Hepatocyte (in vitro differentiated cells): ENCODE measurements around the gene SOX13. TPM values are rescaled to one million over a fixed set of nuclear protein-coding genes. Genes with fewer than 3 reads are reported as not detected.
A peak's percentile ranks its signal among the peaks of the same experiment; 100 is the strongest.

Experiments used
- DNase-seq: peaks from one replicate; pipeline ENCODE4 v3.0.0-alpha.2; 2016; ENCODE audit warnings: low spot score
- H2AFZ ChIP-seq: fragments of 200-600 bp; sonication (generic); 2 replicates; pipeline ENCODE4 v1.6.0; 2016; ENCODE audit warnings: antibody characterized with exemption, mild to moderate bottlenecking
- H3K27ac ChIP-seq: fragments of 200-600 bp; sonication (generic); 2 replicates; pipeline ENCODE4 v1.5.1; 2016; ENCODE audit warnings: mild to moderate bottlenecking
- H3K27me3 ChIP-seq: fragments of 200-600 bp; sonication (generic); 2 replicates; pipeline ENCODE4 v1.6.1; 2016
- H3K36me3 ChIP-seq: fragments of 200-600 bp; sonication (generic); replicated peaks from 2 replicates; pipeline ENCODE4 v1.5.1; 2016; ENCODE audit warnings: low read depth; ENCODE audit not compliant: insufficient read depth
- H3K4me1 ChIP-seq: fragments of 200-600 bp; sonication (generic); 2 replicates; pipeline ENCODE4 v1.5.1; 2016; ENCODE audit warnings: mild to moderate bottlenecking, moderate library complexity; ENCODE audit not compliant: insufficient read depth
- H3K4me2 ChIP-seq: fragments of 200-600 bp; sonication (generic); 2 replicates; pipeline ENCODE4 v1.6.0; 2016
- H3K4me3 ChIP-seq: fragments of 200-600 bp; sonication (generic); 2 replicates; pipeline ENCODE4 v1.5.1; 2016; ENCODE audit warnings: mild to moderate bottlenecking
- H3K79me2 ChIP-seq: fragments of 200-600 bp; sonication (generic); 2 replicates; pipeline ENCODE4 v1.6.0; 2017; ENCODE audit warnings: mild to moderate bottlenecking
- H3K9me2 ChIP-seq: fragments of 200-600 bp; sonication (generic); replicated peaks from 2 replicates; pipeline ENCODE4 v1.6.0; 2017; ENCODE audit warnings: mild to moderate bottlenecking; ENCODE audit not compliant: insufficient read depth
- H3K9me3 ChIP-seq: fragments of 200-600 bp; sonication (generic); 2 replicates; pipeline ENCODE4 v1.5.1; 2016; ENCODE audit warnings: low read depth, mild to moderate bottlenecking
- H4K20me1 ChIP-seq: fragments of 200-600 bp; sonication (generic); 2 replicates; pipeline ENCODE4 v1.6.0; 2016; ENCODE audit warnings: mild to moderate bottlenecking; ENCODE audit not compliant: insufficient read depth, poor library complexity, severe bottlenecking
- CTCF ChIP-seq: fragments of 200-600 bp; sonication (generic); IDR thresholded peaks from 2 replicates; pipeline ENCODE4 v1.5.1; 2016; ENCODE audit warnings: antibody characterized with exemption, mild to moderate bottlenecking; ENCODE audit not compliant: poor library complexity
- EZH2 ChIP-seq: fragments of 200-600 bp; sonication (generic); IDR thresholded peaks from 2 replicates; pipeline ENCODE4 v1.6.1; 2016; ENCODE audit warnings: antibody characterized with exemption, mild to moderate bottlenecking, borderline replicate concordance
- EZH2phosphoT487 ChIP-seq: fragments of 200-600 bp; sonication (generic); IDR thresholded peaks from one replicate; pipeline ENCODE4 v1.6.1; 2018; ENCODE audit warnings: antibody characterized with exemption, mild to moderate bottlenecking, low read depth, moderate library complexity; ENCODE audit not compliant: unreplicated experiment, severe bottlenecking
- WGBS: methylation state at CpG from one replicate; pipeline ENCODE4 v1.1.6; 2016; ENCODE audit warnings: low lambda C conversion rate; ENCODE audit errors: missing lambda C conversion rate; 5-methylcytosine and 5-hydroxymethylcytosine counted together
- polyA plus RNA-seq: library from polyadenylated mRNA; unstranded; fragments of >200 nt; fragmentation: Nextera tagmentation; extraction: Ambion mirVana; gene quantifications from 2 replicates; pipeline ENCODE4 v1.2.1, GENCODE V29; 2016
- total RNA-seq: library from RNA; depleted of rRNA; stranded (reverse); fragments of >200 nt; gene quantifications from 2 replicates; pipeline ENCODE4 v1.2.3, GENCODE V29; 2014

Gene SOX13
- total and polyA plus RNA-seq, 2 experiments from 2014 or later, result 11.9 to 22.3 TPM

- no peak overlapping the region for H3K27ac ChIP-seq
- no peak for TF ChIP-seq CTCF
- TF ChIP-seq EZH2phosphoT487, result no peak
- TF ChIP-seq EZH2, result no peak
Observed at GRCh38 chr1:204149635-204150565, 77.0 kb downstream of the SOX13 start.

GRCh38 chr1:204150702-204151551 is 78.0 kb downstream of the SOX13 start:
- Histone ChIP-seq H3K79me2 (no peaks in the 10 kb centered on the region), H3K9me3 (no peaks in the 10 kb centered on the region), H3K4me1 (peaks cover 11% of the 10 kb centered on the region), H3K4me2 (peak overlapping the region; percentile 99), H3K9me2 (no peaks in the 10 kb centered on the region), H3K36me3 (no peaks in the 10 kb centered on the region), H3K27me3 (no peaks in the 10 kb centered on the region), H3K4me3 (peak overlapping the region; percentile 97), H4K20me1 (no peaks in the 10 kb centered on the region), H3K27ac (peak overlapping the region; percentile 70), H2AFZ (peak overlapping the region; percentile 98)
- 25% methylated on average over 29 of the region's 33 CpGs for WGBS
- no peak for TF ChIP-seq CTCF
- TF ChIP-seq EZH2, result no peak
- TF ChIP-seq EZH2phosphoT487, result no peak
- no peak for DNase-seq

More at GRCh38 chr1:204149635-204150565, 77.0 kb downstream of the SOX13 start:
- no peak overlapping the region for H3K4me3 ChIP-seq
- 85% methylated on average over 16 of the region's 16 CpGs for WGBS
- H3K79me2 ChIP-seq, result no peaks in the 10 kb centered on the region
- no peaks in the 10 kb centered on the region for H3K9me3 ChIP-seq
- no peak overlapping the region for H2AFZ ChIP-seq
- no peaks in the 10 kb centered on the region for H3K9me2 ChIP-seq
- H3K27me3 ChIP-seq, result no peaks in the 10 kb centered on the region
- H3K4me1 ChIP-seq, result peaks cover 11% of the 10 kb centered on the region
- H3K36me3 ChIP-seq, result no peaks in the 10 kb centered on the region
- DNase-seq, result no peak
- H3K4me2 ChIP-seq, result peak overlapping the region; percentile 99
- no peaks in the 10 kb centered on the region for H4K20me1 ChIP-seq

- no peaks in the 10 kb centered on the region for H4K20me1 ChIP-seq
- 1% methylated on average over 37 of the region's 94 CpGs for WGBS
- no peaks in the 10 kb centered on the region for H3K9me2 ChIP-seq
- no peaks in the 10 kb centered on the region for H3K27me3 ChIP-seq
- no peaks in the 10 kb centered on the region for H3K9me3 ChIP-seq
- H2AFZ ChIP-seq, result peak within 1 kb of the TSS; percentile 98
- DNase-seq, result peak; percentile 89
- H3K4me3 ChIP-seq, result peak within 1 kb of the TSS; percentile 97
- TF ChIP-seq EZH2phosphoT487 (no peak), CTCF (no peak), EZH2 (no peak)
- peak within 1 kb of the TSS; percentile 99 for H3K4me2 ChIP-seq
- peak within 1 kb of the TSS; percentile 70 for H3K27ac ChIP-seq
- H3K4me1 ChIP-seq, result peaks cover 11% of the 10 kb centered on the region
- no peaks in the 10 kb centered on the region for H3K36me3 ChIP-seq
- no peaks in the 10 kb centered on the region for H3K79me2 ChIP-seq
Observed at GRCh38 chr1:204151552-204152309, 78.8 kb downstream of the SOX13 start, which contains the start of gene ETNK2. Gene ETNK2, minus strand, starts transcription at chr1:204152044. Its CDS starts 192 bp downstream, at chr1:204151852.
